PC-3 (cell line): ENCODE results near the gene RAB40C. TPM values are rescaled to one million over a fixed set of nuclear protein-coding genes. Genes with fewer than 3 reads are reported as not detected.
A peak's percentile ranks its signal among the peaks of the same experiment; 100 is the strongest.

Experiments used
- ATAC-seq: fragments of 200-7000 bp; cut with Tn5 transposase; 2 replicates; pipeline ENCODE4 v1.9.1; 2020; ENCODE audit warnings: mild to moderate bottlenecking, moderate library complexity
- BruUV-seq: library from RNA; stranded (reverse); fragments of 400-500 nt; replicated peaks from 2 replicates; lab custom pipeline; 2021; lab: Mats Ljungman, UMichigan
- CTCF ChIA-PET: fragments of 300-600 bp; sonication (Branson Sonifier 250); formaldehyde crosslinking; loops from one replicate; lab custom pipeline; 2022; ENCODE audit warnings: antibody characterized with exemption; lab: Charles Lee
- POLR2A ChIA-PET: fragments of 300-600 bp; sonication (Branson Sonifier 250); formaldehyde crosslinking; loops from one replicate; lab custom pipeline; 2022; ENCODE audit warnings: antibody characterized with exemption; ENCODE audit not compliant: unreplicated experiment; lab: Charles Lee
- DNase-seq: peaks from one replicate; pipeline ENCODE4 v3.0.0-alpha.2; 2015
- H2AFZ ChIP-seq: fragments of 300-600 bp; sonication (generic); 2 replicates; pipeline ENCODE4 v1.6.0; 2016; ENCODE audit warnings: antibody characterized with exemption, low read length
- H3F3A ChIP-seq: fragments of 300-600 bp; sonication (generic); one replicate; pipeline ENCODE4 v1.6.0; 2017; ENCODE audit warnings: antibody characterized with exemption, low read length, control low read depth, mild to moderate bottlenecking; ENCODE audit not compliant: unreplicated experiment
- H3K27ac ChIP-seq: fragments of 300-600 bp; sonication (generic); 2 replicates; pipeline ENCODE4 v1.5.1; 2016; ENCODE audit warnings: mild to moderate bottlenecking, low read length
- H3K27me3 ChIP-seq: fragments of 300-600 bp; sonication (generic); 2 replicates; pipeline ENCODE4 v1.6.1; 2016; ENCODE audit warnings: low read length, mixed read lengths
- H3K36me3 ChIP-seq: fragments of 300-600 bp; sonication (generic); 2 replicates; pipeline ENCODE4 v1.6.1; 2016; ENCODE audit warnings: low read depth, mixed run types, low read length, mixed read lengths
- H3K4me1 ChIP-seq: fragments of 300-600 bp; sonication (generic); 2 replicates; pipeline ENCODE4 v1.5.1; 2016; ENCODE audit warnings: low read length; ENCODE audit not compliant: insufficient read depth
- H3K4me2 ChIP-seq: fragments of 300-600 bp; sonication (generic); 2 replicates; pipeline ENCODE4 v1.6.0; 2016; ENCODE audit warnings: low read length
- H3K4me3 ChIP-seq: fragments of 300-600 bp; sonication (generic); 2 replicates; pipeline ENCODE4 v1.5.1; 2016; ENCODE audit warnings: mild to moderate bottlenecking, low read length, mixed read lengths
- H3K79me2 ChIP-seq: fragments of 300-600 bp; sonication (generic); 2 replicates; pipeline ENCODE4 v1.6.1; 2017; ENCODE audit warnings: low read length, mixed read lengths
- H3K9ac ChIP-seq: fragments of 300-600 bp; sonication (generic); 2 replicates; pipeline ENCODE4 v1.6.0; 2016; ENCODE audit warnings: mild to moderate bottlenecking, low read length
- H3K9me2 ChIP-seq: fragments of 300-600 bp; sonication (generic); replicated peaks from 2 replicates; pipeline ENCODE4 v1.6.1; 2016; ENCODE audit warnings: mixed run types, low read length, mixed read lengths
- H3K9me3 ChIP-seq: fragments of 300-600 bp; sonication (generic); 2 replicates; pipeline ENCODE4 v1.6.1; 2016; ENCODE audit warnings: low read length, mixed read lengths
- H4K20me1 ChIP-seq: fragments of 300-600 bp; sonication (generic); 2 replicates; pipeline ENCODE4 v1.6.1; 2016; ENCODE audit warnings: low read length, mixed read lengths
- EZH2 ChIP-seq: fragments of 300-600 bp; sonication (generic); IDR thresholded peaks from one replicate; pipeline ENCODE4 v1.6.1; 2017; ENCODE audit warnings: antibody characterized with exemption, mild to moderate bottlenecking, low read length; ENCODE audit not compliant: unreplicated experiment
- EZH2phosphoT487 ChIP-seq: fragments of 300-600 bp; sonication (generic); IDR thresholded peaks from 2 replicates; pipeline ENCODE4 v1.6.1; 2018; ENCODE audit warnings: mild to moderate bottlenecking, antibody characterized with exemption, low read length, borderline replicate concordance
- intact Hi-C: fragments of 100-400 bp; cut with micrococcal nuclease; formaldehyde crosslinking; loops from 2 replicates; pipeline ENCODE4 v1.9.0; 2023
- total RNA-seq: library from RNA; depleted of rRNA; stranded (reverse); fragments of >200 nt; gene quantifications from 2 replicates; pipeline ENCODE4 v1.2.3, GENCODE V29; 2014
- TF ChIP-seq, protein P1 (sequence below): fragments of 300-600 bp; sonication (generic); conservative IDR thresholded peaks from 2 replicates; pipeline ENCODE4 v1.5.1; 2017; ENCODE audit warnings: antibody characterized with exemption, low read depth, mild to moderate bottlenecking, low read length

The RAB40C gene
- total RNA-seq, 1 experiment from 2014 or later = 19.5 TPM

DNA sequence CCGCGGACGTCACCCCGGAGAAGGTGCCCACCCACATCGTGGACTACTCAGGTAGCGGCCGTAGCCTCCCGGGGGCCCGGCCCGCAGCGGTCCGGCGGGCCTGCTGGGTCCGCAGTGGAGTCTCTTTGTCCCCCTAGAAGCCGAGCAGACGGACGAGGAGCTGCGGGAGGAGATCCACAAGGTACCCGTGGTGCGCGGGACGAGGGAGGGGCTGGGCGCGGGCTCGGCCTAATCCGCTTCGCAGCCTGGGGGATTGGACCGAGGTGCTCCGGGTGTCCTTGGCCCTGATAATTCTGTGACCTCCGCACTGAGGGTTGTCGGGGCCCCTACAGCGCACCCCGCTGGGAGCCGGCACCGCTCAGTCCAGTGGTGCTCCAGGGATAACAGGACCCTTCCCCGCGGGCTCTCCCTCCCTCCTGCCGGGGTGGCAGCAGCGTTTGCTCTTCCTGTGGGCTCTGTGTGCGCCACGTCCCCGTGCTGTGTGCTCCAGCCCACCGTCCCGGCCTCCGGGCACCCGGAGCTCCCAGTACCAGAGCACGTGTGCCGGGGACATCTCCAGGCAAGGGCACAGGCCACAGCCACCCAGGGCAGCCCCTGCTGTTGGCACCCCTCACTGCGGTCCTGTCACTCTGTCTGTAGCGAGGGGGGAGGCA is 78.8 kb downstream of the RAB40C start:
- TF ChIP-seq EZH2 (no peak), EZH2phosphoT487 (no peak)
- TF ChIP-seq, protein P1, sequence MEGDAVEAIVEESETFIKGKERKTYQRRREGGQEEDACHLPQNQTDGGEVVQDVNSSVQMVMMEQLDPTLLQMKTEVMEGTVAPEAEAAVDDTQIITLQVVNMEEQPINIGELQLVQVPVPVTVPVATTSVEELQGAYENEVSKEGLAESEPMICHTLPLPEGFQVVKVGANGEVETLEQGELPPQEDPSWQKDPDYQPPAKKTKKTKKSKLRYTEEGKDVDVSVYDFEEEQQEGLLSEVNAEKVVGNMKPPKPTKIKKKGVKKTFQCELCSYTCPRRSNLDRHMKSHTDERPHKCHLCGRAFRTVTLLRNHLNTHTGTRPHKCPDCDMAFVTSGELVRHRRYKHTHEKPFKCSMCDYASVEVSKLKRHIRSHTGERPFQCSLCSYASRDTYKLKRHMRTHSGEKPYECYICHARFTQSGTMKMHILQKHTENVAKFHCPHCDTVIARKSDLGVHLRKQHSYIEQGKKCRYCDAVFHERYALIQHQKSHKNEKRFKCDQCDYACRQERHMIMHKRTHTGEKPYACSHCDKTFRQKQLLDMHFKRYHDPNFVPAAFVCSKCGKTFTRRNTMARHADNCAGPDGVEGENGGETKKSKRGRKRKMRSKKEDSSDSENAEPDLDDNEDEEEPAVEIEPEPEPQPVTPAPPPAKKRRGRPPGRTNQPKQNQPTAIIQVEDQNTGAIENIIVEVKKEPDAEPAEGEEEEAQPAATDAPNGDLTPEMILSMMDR = no peak
- DNase-seq (no peak), ATAC-seq (peak; percentile 16)
- peaks cover 6% of the 10 kb centered on the region; the same call in 1 of the 2 replicates for H3K36me3 ChIP-seq
- no peaks in the 10 kb centered on the region for H3K4me1 ChIP-seq
- ChIA-PET CTCF (interaction anchor here (0.6 kb wide), 1 partner anchor 48 kb away, joined by 5 read pairs; no protein-coding TSS in a partner anchor), POLR2A (no interaction called here)
- H3K9me2 ChIP-seq = no peaks in the 10 kb centered on the region
- BruUV-seq = TSS peak; percentile 11
- H3K79me2 ChIP-seq = peaks cover 22% of the 10 kb centered on the region
- peak overlapping the region; percentile 97 for H3K9ac ChIP-seq
- intact Hi-C loops = no loop called here
- 0 out of 2 replicates have a peak overlapping the region, but pooled peaks have one; percentile 42 for H2AFZ ChIP-seq
- no peaks in the 10 kb centered on the region for H3F3A ChIP-seq
- no peaks in the 10 kb centered on the region for H3K27me3 ChIP-seq
- peak overlapping the region; percentile 82 for H3K4me3 ChIP-seq
- H3K9me3 ChIP-seq = no peaks in the 10 kb centered on the region
- no peaks in the 10 kb centered on the region for H4K20me1 ChIP-seq
- 0 out of 2 replicates have a peak overlapping the region, but pooled peaks have one; percentile 11 for H3K27ac ChIP-seq
- peak overlapping the region; percentile 90 for H3K4me2 ChIP-seq

DNA sequence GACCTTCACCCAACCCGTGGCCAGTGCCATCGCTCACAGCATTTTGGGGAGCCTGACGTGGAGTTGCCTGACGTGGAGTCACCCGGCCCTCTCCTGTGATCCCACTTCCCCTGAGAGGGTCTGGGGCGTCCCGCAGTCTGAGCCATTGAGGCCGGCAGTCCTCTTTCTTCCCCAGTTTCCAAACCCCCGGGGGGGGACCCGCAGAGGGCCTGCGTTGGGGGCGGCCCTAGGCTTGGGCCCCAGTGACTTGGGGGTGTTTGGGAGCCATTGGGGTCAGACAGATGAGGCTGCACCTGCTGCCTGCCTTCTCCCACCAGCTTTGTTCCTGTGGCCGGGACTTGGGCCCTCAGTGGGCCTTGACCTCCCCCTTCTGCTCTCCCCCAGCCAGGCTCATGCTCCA is 79.8 kb downstream of the RAB40C start:
- Histone ChIP-seq H3K4me2 (peak overlapping the region; percentile 90), H2AFZ (no peak overlapping the region), H3K27me3 (no peaks in the 10 kb centered on the region), H3K4me1 (no peaks in the 10 kb centered on the region), H3K27ac (no peak overlapping the region), H4K20me1 (no peaks in the 10 kb centered on the region), H3K4me3 (peak overlapping the region; percentile 82; the same call in 1 of the 2 replicates), H3F3A (no peaks in the 10 kb centered on the region), H3K79me2 (peaks cover 22% of the 10 kb centered on the region), H3K36me3 (peaks cover 6% of the 10 kb centered on the region; the same call in 1 of the 2 replicates), H3K9ac (no peak overlapping the region), H3K9me3 (no peaks in the 10 kb centered on the region), H3K9me2 (no peaks in the 10 kb centered on the region)
- no peak for ATAC-seq
- no peak for TF ChIP-seq EZH2phosphoT487
- TF ChIP-seq, protein P1 = no peak
- TF ChIP-seq EZH2 = no peak
- CTCF ChIA-PET = no interaction called here
- no peak for DNase-seq
- POLR2A ChIA-PET = no interaction called here
- BruUV-seq = no TSS peak
- intact Hi-C loops = no loop called here
